Raji (cell line): Measurements from ENCODE around the gene CHTOP.

ENCODE experiments used
- POLR2A ChIP-seq: IDR thresholded peaks from 2 replicates; pipeline ENCODE4 v1.6.1; 2011; ENCODE audit warnings: low read depth, low read length, control low read depth; ENCODE audit not compliant: insufficient read depth

The CHTOP gene

GRCh38 chr1:153643816-153644215 is 9.9 kb downstream of the CHTOP start:
- no peak for TF ChIP-seq POLR2A

GRCh38 chr1:153646672-153647345 is 12.9 kb downstream of the CHTOP start:
- no peak for TF ChIP-seq POLR2A

GRCh38 chr1:153647346-153647714 is 13.5 kb downstream of the CHTOP start:
- TF ChIP-seq POLR2A = no peak

- TF ChIP-seq POLR2A = no peak
Observed at GRCh38 chr1:153648000-153648643, 14.3 kb downstream of the CHTOP start.

GRCh38 chr1:153649137-153649862 is 15.4 kb downstream of the CHTOP start:
- no peak for TF ChIP-seq POLR2A

- TF ChIP-seq POLR2A = no peak
Observed at GRCh38 chr1:153649863-153650235, 16.0 kb downstream of the CHTOP start.

GRCh38 chr1:153651771-153652170 is 17.9 kb downstream of the CHTOP start:
- no peak for TF ChIP-seq POLR2A

GRCh38 chr1:153652805-153653500 is 19.1 kb downstream of the CHTOP start:
- TF ChIP-seq POLR2A = no peak

GRCh38 chr1:153655333-153655732 is 21.5 kb downstream of the CHTOP start:
- no peak for TF ChIP-seq POLR2A

GRCh38 chr1:153658400-153659174 is 24.7 kb downstream of the CHTOP start, which contains the start of gene SNAPIN:
SNAPIN (plus strand) TSS chr1:153658703; CDS start chr1:153658744, 41 bp downstream.
- peak; percentile 83 for TF ChIP-seq POLR2A

- TF ChIP-seq POLR2A = no peak
Observed at GRCh38 chr1:153659175-153659534, 25.3 kb downstream of the CHTOP start.

- TF ChIP-seq POLR2A = no peak
Observed at GRCh38 chr1:153659656-153660055, 25.8 kb downstream of the CHTOP start.

GRCh38 chr1:153661111-153661708 is 27.3 kb downstream of the CHTOP start:
- TF ChIP-seq POLR2A = no peak

GRCh38 chr1:153662269-153662668 is 28.4 kb downstream of the CHTOP start:
- no peak for TF ChIP-seq POLR2A
